HEK293 (cell line): ENCODE results near the gene KCNQ2.

ENCODE experiments used
- CTCF ChIA-PET: fragments of 350-600 bp; formaldehyde crosslinking; extraction: SDS; loops from one replicate; lab custom pipeline; 2021; ENCODE audit warnings: antibody characterized with exemption; lab: Yijun Ruan, JAX
- POLR2A ChIA-PET: fragments of 300-600 bp; formaldehyde crosslinking; extraction: SDS; loops from one replicate; lab custom pipeline; 2020; ENCODE audit warnings: antibody characterized with exemption, inconsistent platforms; lab: Yijun Ruan, JAX
- H3K27ac ChIP-seq: fragments of 200-500 bp; sonication (Bioruptor generic); 2 replicates; pipeline ENCODE4 v1.5.1; 2014; ENCODE audit warnings: low read depth, low read length, control low read depth, inconsistent platforms; ENCODE audit errors: extremely low read depth
- H3K36me3 ChIP-seq, 2 experiments: fragments of 200-500 bp in 1 of 2; sonication (Bioruptor generic) in 1 of 2; 1 replicate in 1 of 2; 2 replicates in 1 of 2; pipeline ENCODE4 v1.5.1; 2014 to 2017; ENCODE audit warnings: inconsistent platforms in 2 of 2, low read length in 2 of 2; ENCODE audit not compliant: control insufficient read depth in 2 of 2, insufficient read depth in 1 of 2
- H3K4me1 ChIP-seq: fragments of 200-500 bp; sonication (Bioruptor generic); 2 replicates; pipeline ENCODE4 v1.5.1; 2014; ENCODE audit warnings: mild to moderate bottlenecking, low read length, inconsistent platforms; ENCODE audit not compliant: control insufficient read depth, insufficient read depth
- H3K4me3 ChIP-seq: 2 replicates; pipeline ENCODE4 v1.5.1; 2011; ENCODE audit warnings: low read depth, mild to moderate bottlenecking, control low read depth, low read length, moderate library complexity
- H3K9me3 ChIP-seq: fragments of 200-500 bp; sonication (Bioruptor generic); 2 replicates; pipeline ENCODE4 v1.5.1; 2014; ENCODE audit warnings: low read depth, low read length, inconsistent platforms; ENCODE audit not compliant: control insufficient read depth, insufficient read depth
- GLIS1 ChIP-seq: fragments of 450-650 bp; formaldehyde crosslinking; IDR thresholded peaks from 2 replicates; pipeline ENCODE4 v1.5.1; 2016; ENCODE audit warnings: missing biosample characterization, missing genetic modification characterization
- PRDM4 ChIP-seq: fragments of 450-650 bp; formaldehyde crosslinking; IDR thresholded peaks from 2 replicates; pipeline ENCODE4 v1.5.1; 2017; ENCODE audit warnings: missing biosample characterization, missing genetic modification characterization
- SETDB1 ChIP-seq: IDR thresholded peaks from one replicate; pipeline ENCODE4 v1.6.1; 2017; ENCODE audit warnings: mild to moderate bottlenecking, low read length, moderate library complexity, mixed read lengths; ENCODE audit not compliant: insufficient read length
- TCF7L2 ChIP-seq: IDR thresholded peaks from 2 replicates; pipeline ENCODE4 v1.6.1; 2011; ENCODE audit warnings: low read depth, mild to moderate bottlenecking, inconsistent platforms, low read length, moderate library complexity, borderline replicate concordance
- ZBTB44 ChIP-seq: fragments of 450-650 bp; IDR thresholded peaks from 2 replicates; pipeline ENCODE4 v1.5.1; 2018; ENCODE audit warnings: missing biosample characterization, mild to moderate bottlenecking, missing genetic modification characterization
- ZBTB8A ChIP-seq: fragments of 450-650 bp; formaldehyde crosslinking; IDR thresholded peaks from 2 replicates; pipeline ENCODE4 v1.5.1; 2016; ENCODE audit warnings: missing biosample characterization, missing genetic modification characterization
- ZFP41 ChIP-seq: fragments of 450-650 bp; formaldehyde crosslinking; IDR thresholded peaks from 2 replicates; pipeline ENCODE4 v1.5.1; 2016; ENCODE audit warnings: missing biosample characterization, missing genetic modification characterization, borderline replicate concordance
- ZNF138 ChIP-seq: fragments of 450-650 bp; formaldehyde crosslinking; IDR thresholded peaks from 2 replicates; pipeline ENCODE4 v1.5.1; 2016; ENCODE audit warnings: missing biosample characterization, missing genetic modification characterization, borderline replicate concordance
- ZNF280D ChIP-seq: fragments of 450-650 bp; formaldehyde crosslinking; IDR thresholded peaks from 2 replicates; pipeline ENCODE4 v1.5.1; 2016; ENCODE audit warnings: missing biosample characterization, missing genetic modification characterization
- ZNF645 ChIP-seq: fragments of 450-650 bp; formaldehyde crosslinking; IDR thresholded peaks from 2 replicates; pipeline ENCODE4; 2016; ENCODE audit warnings: missing biosample characterization, missing genetic modification characterization
- ZNF670 ChIP-seq: fragments of 450-650 bp; formaldehyde crosslinking; IDR thresholded peaks from 2 replicates; pipeline ENCODE4 v1.5.1; 2016; ENCODE audit warnings: missing biosample characterization, missing genetic modification characterization, low read depth
- ZNF791 ChIP-seq: fragments of 450-650 bp; formaldehyde crosslinking; IDR thresholded peaks from 2 replicates; pipeline ENCODE4 v1.5.1; 2016; ENCODE audit warnings: missing biosample characterization, missing genetic modification characterization

The KCNQ2 gene

GRCh38 chr20:63386491-63386890 is 86.0 kb downstream of the KCNQ2 start (continued):
- TF ChIP-seq ZNF138 (tag by site-specific recombination) (no peak), ZBTB44 (tag by site-specific recombination) (no peak), TCF7L2 (no peak), ZBTB8A (tag by site-specific recombination) (no peak), ZFP41 (tag by site-specific recombination) (no peak), ZNF280D (tag by site-specific recombination) (no peak)

- Histone ChIP-seq H3K9me3 (no peaks in the 10 kb centered on the region), H3K4me1 (no peaks in the 10 kb centered on the region), H3K36me3 (no peaks in the 10 kb centered on the region), H3K27ac (no peak overlapping the region), H3K4me3 (no peak overlapping the region)
- TF ChIP-seq ZNF791: no peak
- TF ChIP-seq SETDB1: peak; percentile 72
- ChIA-PET POLR2A (no interaction called here), CTCF (interaction anchor here (0.7 kb wide), 1 partner anchor 145 kb away, joined by 3 read pairs; no protein-coding TSS in a partner anchor)
These were observed 86.6 kb downstream of the KCNQ2 start for GRCh38 chr20:63385819-63386218.

- Histone ChIP-seq H3K4me3 (no peak overlapping the region), H3K36me3 (no peaks in the 10 kb centered on the region), H3K4me1 (no peaks in the 10 kb centered on the region), H3K9me3 (no peaks in the 10 kb centered on the region), H3K27ac (no peak overlapping the region)
- TF ChIP-seq GLIS1 (tag by site-specific recombination): no peak
- no peak for TF ChIP-seq PRDM4 (tag by site-specific recombination)
- TF ChIP-seq ZNF670 (tag by site-specific recombination): no peak
- TF ChIP-seq ZNF645 (tag by site-specific recombination): no peak
- CTCF ChIA-PET: interaction anchor here (0.6 to 7.3 kb wide), 3 partner anchors 75 to 441 kb away, joined by 3 to 89 read pairs (median 3); no protein-coding TSS in a partner anchor
- POLR2A ChIA-PET: no interaction called here
These were observed 88.1 kb downstream of the KCNQ2 start for GRCh38 chr20:63384336-63384735.
